ENCODE measurements around the gene LSM2.

DNA sequence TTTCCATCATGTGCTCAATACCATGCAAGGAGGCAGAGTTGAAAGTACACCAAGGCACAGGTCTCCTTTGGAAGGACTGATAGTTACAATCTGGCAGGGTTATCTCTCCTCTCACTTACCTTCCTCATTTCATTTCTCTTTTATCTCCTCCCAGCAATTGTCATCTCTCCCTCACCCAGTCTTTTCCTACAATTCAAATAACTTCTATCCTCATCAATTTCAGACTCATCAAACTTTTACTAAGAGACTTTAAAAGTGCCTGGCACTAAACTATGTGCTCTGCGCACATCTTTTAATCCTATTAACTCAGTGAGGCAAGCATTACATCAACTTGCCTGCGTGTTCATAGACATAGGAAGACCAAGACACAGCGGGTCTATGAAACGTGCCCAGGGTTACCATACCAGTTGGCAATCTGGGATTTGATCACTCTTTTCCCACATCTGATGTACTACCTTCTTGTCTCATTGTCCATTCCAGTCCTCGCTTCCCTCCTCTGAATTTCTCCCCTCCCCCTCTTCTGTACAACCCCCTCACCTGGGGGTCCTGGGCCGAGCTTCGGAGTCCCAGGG is 12.4 kb downstream of the LSM2 start:
- TF ChIP-seq, protein P1, sequence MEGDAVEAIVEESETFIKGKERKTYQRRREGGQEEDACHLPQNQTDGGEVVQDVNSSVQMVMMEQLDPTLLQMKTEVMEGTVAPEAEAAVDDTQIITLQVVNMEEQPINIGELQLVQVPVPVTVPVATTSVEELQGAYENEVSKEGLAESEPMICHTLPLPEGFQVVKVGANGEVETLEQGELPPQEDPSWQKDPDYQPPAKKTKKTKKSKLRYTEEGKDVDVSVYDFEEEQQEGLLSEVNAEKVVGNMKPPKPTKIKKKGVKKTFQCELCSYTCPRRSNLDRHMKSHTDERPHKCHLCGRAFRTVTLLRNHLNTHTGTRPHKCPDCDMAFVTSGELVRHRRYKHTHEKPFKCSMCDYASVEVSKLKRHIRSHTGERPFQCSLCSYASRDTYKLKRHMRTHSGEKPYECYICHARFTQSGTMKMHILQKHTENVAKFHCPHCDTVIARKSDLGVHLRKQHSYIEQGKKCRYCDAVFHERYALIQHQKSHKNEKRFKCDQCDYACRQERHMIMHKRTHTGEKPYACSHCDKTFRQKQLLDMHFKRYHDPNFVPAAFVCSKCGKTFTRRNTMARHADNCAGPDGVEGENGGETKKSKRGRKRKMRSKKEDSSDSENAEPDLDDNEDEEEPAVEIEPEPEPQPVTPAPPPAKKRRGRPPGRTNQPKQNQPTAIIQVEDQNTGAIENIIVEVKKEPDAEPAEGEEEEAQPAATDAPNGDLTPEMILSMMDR (IDR thresholded peaks at IDR 0.05; ENCODE audit: poor library complexity) = no peak
- no peak for TF ChIP-seq EZH2phosphoT487 (IDR thresholded peaks at IDR 0.05; ENCODE audit: low read depth, severe bottlenecking, unreplicated experiment)

Data from hepatocyte (in vitro differentiated cells).